Activated CD8-positive, alpha-beta memory T cell treated with anti-CD3 and anti-CD28 coated beads for 4 hours (primary cell): Measurements from ENCODE around the gene PGM1.

Experiments
- DNase-seq, 2 donors: peaks; one replicate each; pipeline ENCODE4 v3.0.0-alpha.2; 2020; ENCODE audit warnings: low read depth in 2 of 2

The PGM1 gene

DNA sequence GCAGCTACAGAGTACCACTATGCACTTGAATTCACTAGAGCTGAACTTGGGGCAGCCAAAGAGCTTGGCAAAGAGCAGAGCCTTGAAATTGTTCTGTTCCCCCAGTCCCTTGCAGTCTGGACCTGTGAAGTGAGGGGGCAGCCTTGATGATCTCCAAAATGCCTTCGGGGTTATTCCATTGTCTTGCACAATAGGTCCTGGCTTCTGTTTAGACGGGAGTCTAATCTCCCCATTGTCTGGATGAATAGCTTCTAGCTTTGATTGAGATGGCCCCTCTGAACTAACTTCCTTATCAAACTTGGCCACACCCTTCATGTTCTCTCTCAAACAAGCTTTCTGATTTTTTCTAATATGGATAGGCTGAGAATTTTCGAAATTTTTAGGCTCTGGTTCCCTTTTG lies 72.6 kb downstream of the PGM1 start:
- DNase-seq: no peak

GRCh38 chr1:63668298-63668697 lies 75.1 kb downstream of the PGM1 start:
- no peak for DNase-seq

- no peak for DNase-seq
Observed at GRCh38 chr1:63669151-63669961, 76.1 kb downstream of the PGM1 start.

GRCh38 chr1:63670164-63670563 lies 77.0 kb downstream of the PGM1 start:
- no peak for DNase-seq

DNA sequence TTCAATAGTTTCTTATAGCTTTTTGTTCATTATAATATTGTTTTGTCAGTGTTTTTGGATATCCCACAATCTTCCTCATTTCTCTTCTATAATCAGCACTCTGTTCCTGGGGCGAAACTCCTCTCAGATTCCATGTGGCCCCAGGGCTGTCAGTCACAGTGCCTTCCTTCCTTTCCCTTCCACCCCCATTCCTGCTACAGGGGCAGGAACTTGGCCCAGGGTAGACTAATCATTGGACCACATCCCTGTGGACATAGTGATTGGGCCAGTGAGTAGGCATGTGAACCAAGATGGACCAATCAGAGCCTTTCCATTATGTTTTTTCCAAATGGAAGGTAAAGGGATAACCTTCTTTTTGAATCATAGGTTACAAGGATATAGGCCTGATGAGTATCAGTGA lies 78.3 kb downstream of the PGM1 start:
- DNase-seq: no peak

DNA sequence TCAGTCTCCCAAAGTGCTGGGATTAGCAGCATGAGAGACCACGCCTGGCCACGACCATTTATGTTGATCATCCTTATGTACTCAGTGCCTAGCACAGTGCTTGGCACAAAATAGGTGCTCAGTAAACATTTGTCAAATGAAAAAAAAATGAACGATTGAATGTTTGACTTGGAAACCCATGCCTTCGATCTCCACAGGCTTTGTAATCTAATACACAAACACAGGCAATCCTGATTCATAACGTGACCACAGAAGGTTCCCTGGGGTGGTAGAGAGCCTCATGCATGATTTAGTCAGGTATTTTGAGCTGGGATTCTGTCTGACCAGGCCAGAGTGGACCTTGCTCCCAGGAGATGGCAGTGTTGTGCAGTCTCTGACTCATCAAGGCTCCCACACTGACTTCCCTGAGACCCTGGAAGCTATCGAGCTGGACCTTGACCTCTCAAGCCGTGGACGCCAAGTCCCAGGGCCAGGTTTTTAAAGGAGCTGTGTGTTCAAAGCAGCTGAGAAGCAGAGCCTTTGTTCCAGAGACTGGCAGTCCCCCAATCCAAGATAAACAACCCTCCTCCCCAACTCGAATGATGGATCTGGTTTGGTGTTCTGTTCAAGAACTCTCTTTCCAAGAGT lies 81.1 kb downstream of the PGM1 start:
- no peak for DNase-seq

DNA sequence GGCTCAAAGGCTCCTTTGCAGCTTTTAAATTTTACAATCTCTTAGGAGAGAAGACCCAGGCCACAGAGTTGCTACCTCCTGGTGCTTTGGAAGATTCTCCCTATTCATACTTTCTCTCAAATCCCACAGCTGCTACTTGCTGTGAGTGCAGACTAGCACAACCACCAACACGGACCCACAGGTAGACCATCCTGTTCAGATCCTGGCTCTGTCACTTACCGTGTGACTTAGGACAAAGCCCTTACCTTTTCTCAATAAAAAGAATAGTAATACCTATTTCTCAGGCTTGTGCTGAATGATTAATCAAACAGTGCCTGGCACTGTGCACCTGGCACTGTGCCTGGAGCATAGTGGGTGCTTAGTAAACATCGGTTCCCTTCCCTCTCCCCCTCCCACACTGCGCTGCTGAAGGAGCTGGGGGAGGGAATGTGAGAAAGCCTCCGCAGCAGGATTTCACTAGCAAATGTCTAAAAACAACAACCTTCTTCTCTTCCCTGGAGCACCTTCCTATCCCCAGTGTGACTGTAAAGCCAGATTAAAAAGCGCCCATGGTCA lies 81.7 kb downstream of the PGM1 start:
- no peak for DNase-seq

DNA sequence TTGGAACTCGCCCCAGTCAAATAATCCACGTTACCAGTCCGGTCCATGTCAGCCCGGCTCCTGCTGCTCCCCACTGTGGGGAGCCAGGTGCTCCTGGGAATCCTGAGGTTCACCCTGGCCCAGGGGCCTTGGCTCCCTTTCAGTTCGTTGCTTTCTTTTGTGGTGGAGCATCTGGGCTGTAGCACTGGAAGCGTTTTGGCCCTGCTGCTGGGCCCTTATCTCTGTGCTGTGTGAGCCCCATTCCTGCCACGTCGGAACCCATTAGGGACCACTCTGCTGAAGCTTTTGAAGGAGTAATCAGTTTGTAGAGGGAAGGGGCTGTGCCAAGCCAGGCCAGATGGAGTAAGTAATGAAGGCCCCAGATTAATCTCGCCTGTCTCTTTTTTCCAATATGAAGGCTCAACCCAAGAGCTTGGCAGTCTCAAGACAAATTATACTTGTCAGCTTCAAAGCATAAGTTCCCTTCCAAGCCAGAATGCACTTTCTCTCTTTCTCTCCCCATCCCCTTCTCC lies 82.3 kb downstream of the PGM1 start:
- no peak for DNase-seq

- no peak for DNase-seq
Observed at GRCh38 chr1:63677497-63677896, 84.3 kb downstream of the PGM1 start.

DNA sequence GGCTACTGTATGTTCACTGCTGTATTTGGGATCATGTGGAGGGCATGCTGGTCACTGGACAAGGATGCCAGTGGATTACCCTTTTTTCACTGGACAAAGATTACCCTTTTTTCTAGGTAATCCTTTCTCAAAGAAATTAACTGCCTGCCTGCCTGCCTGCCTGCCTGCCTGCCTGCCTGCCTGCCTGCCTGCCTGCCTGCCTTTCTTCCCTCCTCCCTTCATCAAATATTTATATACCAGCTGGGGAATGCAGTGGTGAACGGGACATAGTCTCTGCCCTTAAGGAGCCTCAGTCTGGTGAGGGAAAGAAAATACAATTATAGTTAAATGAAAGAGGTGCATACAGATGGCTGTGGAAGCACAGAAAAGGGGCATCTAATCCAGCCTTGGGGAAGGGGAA lies 85.0 kb downstream of the PGM1 start:
- no peak for DNase-seq

- DNase-seq: no peak
Observed at GRCh38 chr1:63679076-63679475, 85.9 kb downstream of the PGM1 start.

- no peak for DNase-seq
Observed at GRCh38 chr1:63679589-63679988, 86.4 kb downstream of the PGM1 start.

DNA sequence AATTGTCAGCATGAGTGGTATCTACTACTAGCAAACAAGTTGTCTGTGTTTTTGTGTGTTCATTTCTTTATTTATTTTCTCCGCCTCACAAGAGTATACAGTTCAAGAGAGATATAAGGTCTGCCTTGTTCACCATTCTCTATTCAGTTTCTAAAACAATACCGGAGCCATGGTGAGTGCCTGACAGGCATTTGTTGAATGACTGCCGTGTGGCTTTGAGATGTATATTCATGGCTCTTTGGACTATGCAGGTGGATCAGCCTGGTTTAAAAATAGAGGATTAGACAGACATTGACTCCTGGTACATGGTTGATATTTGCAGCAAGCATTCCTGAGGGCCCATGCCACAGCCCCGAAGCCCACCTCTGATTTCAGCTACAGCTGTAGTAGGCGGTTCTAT lies 89.7 kb downstream of the PGM1 start:
- DNase-seq: no peak

DNA sequence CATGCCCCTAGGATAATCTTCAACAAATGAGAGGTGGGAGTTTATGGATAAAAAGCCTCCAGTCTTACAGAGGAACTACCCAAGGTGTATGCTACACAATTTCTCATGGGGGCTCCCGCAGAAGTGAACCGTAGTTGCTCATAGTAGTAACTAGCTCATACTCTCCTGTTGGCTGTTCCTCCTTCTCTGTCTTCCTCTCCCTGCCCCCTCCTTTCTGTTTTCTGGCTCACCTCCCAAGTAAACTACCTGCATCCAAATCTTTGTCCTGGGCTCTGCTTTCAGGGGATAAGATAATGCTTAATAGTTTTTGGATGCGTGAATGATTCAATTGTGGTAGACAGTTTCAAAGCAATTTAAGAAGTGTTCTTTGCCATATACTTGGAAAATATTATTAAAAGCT lies 90.5 kb downstream of the PGM1 start:
- no peak for DNase-seq

DNA sequence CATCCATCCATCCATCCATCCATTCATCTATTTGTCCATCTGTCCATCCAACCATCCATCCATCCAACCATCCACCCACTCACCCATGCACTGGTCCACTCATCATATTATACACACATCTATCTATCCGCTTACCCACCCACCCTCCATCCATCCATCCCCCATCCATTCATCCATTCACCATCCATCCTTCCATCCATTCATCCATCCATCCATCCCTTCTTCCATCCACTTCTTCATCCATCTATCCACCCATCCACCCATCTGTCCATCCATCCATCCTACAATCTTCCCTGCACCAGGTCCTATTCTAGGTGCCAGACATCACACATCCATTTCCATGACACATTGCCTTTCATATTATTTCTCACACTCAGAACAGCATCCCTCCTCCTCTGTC lies 93.5 kb downstream of the PGM1 start:
- no peak for DNase-seq

GRCh38 chr1:63688302-63688890 lies 95.2 kb downstream of the PGM1 start:
- no peak for DNase-seq

DNA sequence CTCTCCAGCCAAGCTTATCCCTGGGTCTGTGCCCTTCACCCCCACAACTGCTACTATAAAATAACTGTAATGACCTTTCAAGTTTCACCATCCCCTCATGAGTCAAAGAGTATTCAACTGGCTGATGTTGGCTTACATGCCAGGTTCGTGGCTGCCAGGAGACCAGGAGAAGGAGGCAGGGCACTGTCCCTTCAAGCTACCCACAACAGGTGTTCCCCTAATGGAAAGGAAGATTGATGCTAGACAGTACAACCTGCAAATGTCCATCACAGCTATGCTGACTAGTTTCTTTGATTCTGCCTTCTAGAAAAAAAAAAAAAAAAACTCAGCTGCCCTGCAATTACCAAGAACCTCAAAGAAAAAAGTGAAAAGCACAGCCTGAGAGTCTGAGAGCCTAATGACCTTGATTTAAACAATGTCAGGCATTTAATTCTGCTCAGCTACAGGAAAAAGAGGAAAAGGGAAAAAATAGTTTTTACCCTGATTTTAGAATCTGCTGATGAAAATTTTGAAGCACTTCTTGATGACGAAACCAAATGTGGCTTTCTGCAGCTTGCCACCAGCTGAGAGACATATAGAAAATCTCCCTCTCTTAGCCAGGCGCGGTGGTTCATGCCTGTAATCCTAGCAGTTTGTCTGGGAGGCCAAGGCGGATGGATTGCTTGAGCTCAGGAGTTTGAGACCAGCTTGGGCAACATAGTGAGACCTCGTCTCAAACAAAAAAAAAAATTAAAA lies 97.9 kb downstream of the PGM1 start:
- DNase-seq: no peak

DNA sequence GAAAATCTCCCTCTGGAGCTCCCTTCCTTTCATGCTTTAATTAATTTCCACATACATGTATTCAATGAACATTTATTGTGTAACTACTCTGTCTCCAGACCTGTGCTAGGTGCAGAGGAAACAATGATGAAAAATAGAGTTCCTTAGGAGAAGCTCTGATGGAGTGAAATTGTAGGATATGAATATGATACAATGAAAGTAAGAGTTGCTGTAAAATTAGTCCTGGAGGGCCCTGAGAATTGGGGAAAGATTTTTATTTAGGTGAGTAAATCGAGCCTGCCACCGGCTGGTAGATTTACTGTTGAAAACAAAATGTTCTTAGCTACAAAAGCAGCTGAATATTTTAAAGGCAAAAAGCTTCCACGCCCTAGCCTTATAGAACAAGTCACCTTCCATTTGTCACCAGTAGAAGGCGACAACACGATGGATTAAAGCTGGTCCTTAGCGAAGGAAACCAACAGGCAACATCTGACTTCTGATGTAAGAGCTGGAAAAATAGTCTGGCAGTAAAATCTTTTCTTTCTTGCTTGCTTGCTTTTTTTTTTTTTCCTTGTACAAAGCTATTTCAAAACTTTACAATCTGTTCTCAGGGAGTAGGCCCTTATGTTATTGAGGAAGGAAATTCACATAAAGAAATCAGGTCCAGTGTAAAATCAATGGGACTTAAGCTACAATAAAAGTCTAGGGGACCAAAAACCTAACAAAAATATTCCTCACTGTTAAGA lies 98.7 kb downstream of the PGM1 start:
- no peak for DNase-seq

DNA sequence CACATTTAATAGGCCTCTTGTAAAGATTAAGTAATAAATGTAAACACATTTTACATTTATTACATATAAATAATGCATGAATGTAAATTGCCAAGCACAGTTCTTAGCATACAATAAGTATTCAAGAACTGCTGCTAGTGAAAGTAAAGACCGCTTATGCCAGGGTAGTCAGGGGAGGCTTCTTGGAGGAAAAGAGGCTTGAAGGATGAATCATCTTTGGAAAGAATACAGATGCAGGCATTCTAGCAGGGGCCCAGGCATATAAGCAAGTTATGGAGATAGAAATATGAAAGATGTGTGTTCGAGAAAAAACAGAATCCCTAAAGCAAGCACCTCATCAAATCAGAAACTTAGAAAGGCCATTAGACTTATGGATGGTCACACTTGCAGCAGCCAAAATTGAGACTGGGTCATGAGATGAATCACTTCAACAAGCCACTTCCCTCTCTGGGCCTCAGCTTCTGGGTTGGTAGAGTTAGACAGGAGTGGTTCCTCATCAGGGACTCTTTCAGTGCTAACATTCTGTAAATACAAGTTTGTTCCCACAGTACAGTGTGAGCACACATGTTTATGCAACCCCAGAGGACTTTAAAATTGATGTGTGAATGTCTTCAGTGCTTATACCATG lies 100.8 kb downstream of the PGM1 start:
- no peak for DNase-seq

- DNase-seq: no peak
Observed at GRCh38 chr1:63698001-63698838, 105.0 kb downstream of the PGM1 start.
